K562 (cell line): Measurements from ENCODE around the gene PHACTR2. TPM values are rescaled to one million over a fixed set of nuclear protein-coding genes. Genes with fewer than 3 reads are reported as not detected.

Source experiments
- CHD4 ChIP-seq: fragments of 200-600 bp; sonication (generic); IDR thresholded peaks from 3 replicates; pipeline ENCODE4 v1.6.1; 2012; ENCODE audit warnings: low read depth, mild to moderate bottlenecking, mixed read lengths, low read length, inconsistent platforms; ENCODE audit not compliant: insufficient read depth, insufficient replicate concordance, poor library complexity, severe bottlenecking
- HDAC3 ChIP-seq: fragments of 450-650 bp; IDR thresholded peaks from 2 replicates; pipeline ENCODE4 v1.6.1; 2018; ENCODE audit warnings: borderline replicate concordance, mild to moderate bottlenecking, moderate library complexity; ENCODE audit not compliant: partially characterized antibody
- L3MBTL2 ChIP-seq: fragments of 450-650 bp; IDR thresholded peaks from 2 replicates; pipeline ENCODE4 v1.6.1; 2016; ENCODE audit warnings: mild to moderate bottlenecking, moderate library complexity
- MCM7 ChIP-seq, 2 experiments: fragments of 450-650 bp; IDR thresholded peaks; 2 replicates each; pipeline ENCODE4 v1.6.1; 2016 to 2018
- NFYB ChIP-seq: IDR thresholded peaks from 2 replicates; pipeline ENCODE4 v1.6.1; 2011; ENCODE audit warnings: mild to moderate bottlenecking, moderate library complexity; ENCODE audit not compliant: insufficient read length; ENCODE audit errors: extremely low read depth
- RB1 ChIP-seq: fragments of 450-650 bp; IDR thresholded peaks from 2 replicates; pipeline ENCODE4 v1.6.1; 2017; ENCODE audit warnings: low read depth, mild to moderate bottlenecking
- RBFOX2 ChIP-seq: fragments of 200-400 bp; formaldehyde crosslinking; IDR thresholded peaks from 2 replicates; pipeline ENCODE4 v1.6.1; 2017; ENCODE audit warnings: low read depth, mild to moderate bottlenecking, low read length, moderate library complexity
- RBM34 ChIP-seq: fragments of 200-400 bp; formaldehyde crosslinking; IDR thresholded peaks from 2 replicates; pipeline ENCODE4 v1.6.1; 2018; ENCODE audit warnings: low read length, borderline replicate concordance; ENCODE audit not compliant: insufficient read depth
- SIN3B ChIP-seq: fragments of 450-650 bp; IDR thresholded peaks from 2 replicates; pipeline ENCODE4 v1.6.1; 2017; ENCODE audit warnings: low read depth, mild to moderate bottlenecking, moderate library complexity
- SMAD3 ChIP-seq: fragments of 450-650 bp; formaldehyde crosslinking; conservative IDR thresholded peaks from 2 replicates; pipeline ENCODE4 v1.4.0; 2020; ENCODE audit warnings: mild to moderate bottlenecking
- TAF1 ChIP-seq: IDR thresholded peaks from 2 replicates; pipeline ENCODE4 v1.6.1; 2011; ENCODE audit warnings: mild to moderate bottlenecking, low read length, moderate library complexity; ENCODE audit not compliant: insufficient read depth, control insufficient read depth, severe bottlenecking; ENCODE audit errors: extremely low read depth
- TBL1XR1 ChIP-seq, 2 experiments: IDR thresholded peaks; 2 replicates each; pipeline ENCODE4 v1.6.1; 2012; ENCODE audit warnings: improper control_type of control experiment in 2 of 2, low read length in 2 of 2, mild to moderate bottlenecking in 1 of 2
- TOE1 ChIP-seq, 2 experiments: fragments of 450-650 bp in 1 of 2; sonication (generic) in 1 of 2; formaldehyde crosslinking in 1 of 2; IDR thresholded peaks; 2 replicates each; pipeline versions ENCODE4 v1.7.1 to v1.8.0; 2016 to 2022; ENCODE audit warnings: borderline replicate concordance in 2 of 2, mild to moderate bottlenecking in 2 of 2, antibody characterized with exemption in 1 of 2, inconsistent platforms in 1 of 2, low read depth in 1 of 2, missing genetic modification reagents in 1 of 2, moderate library complexity in 1 of 2
- ZC3H11A ChIP-seq: IDR thresholded peaks from 2 replicates; pipeline ENCODE4 v1.6.1; 2012; ENCODE audit warnings: low read depth, low read length, improper control_type of control experiment
- ZNF778 ChIP-seq: fragments of 450-650 bp; formaldehyde crosslinking; IDR thresholded peaks from 2 replicates; pipeline ENCODE4 v1.4.0; 2020; ENCODE audit warnings: mild to moderate bottlenecking, moderate library complexity
- polyA plus RNA-seq, 8 experiments: library from polyadenylated mRNA; depleted of rRNA in 4 of 8; stranded (reverse) in 5 of 8; unstranded in 3 of 8; fragments of >200 nt; fragmentation: Nextera tagmentation in 2 of 8; fragmentation: Illumina TruSeq in 1 of 8; extraction: Ambion mirVana in 2 of 8; extraction: Trizol in 1 of 8; gene quantifications; 2 replicates each; pipeline versions ENCODE4 v1.2.1 to v1.2.3, GENCODE V29; 2011 to 2014; ENCODE audit warnings: inconsistent platforms in 1 of 8, missing spikeins in 1 of 8
- total RNA-seq, 7 experiments: library from RNA; depleted of rRNA in 6 of 7; stranded (reverse); fragments of >200 nt in 6 of 7; fragmentation: Illumina TruSeq in 2 of 7; extraction: Trizol in 2 of 7; gene quantifications; 2 replicates each; pipeline versions ENCODE4 v1.2.1 to v1.2.3, GENCODE V29; 2011 to 2021; ENCODE audit warnings: low replicate concordance in 1 of 7
- TF ChIP-seq, protein P1 (sequence below): fragments of 250-450 bp; sonication (Bioruptor Pico); IDR thresholded peaks from 2 replicates; pipeline ENCODE4 v1.4.0; 2020; ENCODE audit warnings: mild to moderate bottlenecking, moderate library complexity
- TF ChIP-seq, protein P2 (sequence below): fragments of 250-450 bp; sonication (Bioruptor Pico); IDR thresholded peaks from 2 replicates; pipeline ENCODE4 v1.4.0; 2020; ENCODE audit warnings: mild to moderate bottlenecking, moderate library complexity, borderline replicate concordance
- TF ChIP-seq, protein P3 (sequence below): fragments of 450-650 bp; IDR thresholded peaks from 2 replicates; pipeline ENCODE4 v1.6.1; 2017; ENCODE audit warnings: mild to moderate bottlenecking, moderate library complexity
- TF ChIP-seq, protein P4 (sequence below): fragments of 250-450 bp; sonication (Bioruptor Pico); IDR thresholded peaks from 2 replicates; pipeline ENCODE4 v1.9.0; 2021; ENCODE audit warnings: mild to moderate bottlenecking

Gene PHACTR2
- total and polyA plus RNA-seq, 9 of the 15 experiments (the other 6 are each of a cell fraction or from before 2014, with no cell fraction given), result 5.3 to 52.5 (median 22.9) TPM

DNA sequence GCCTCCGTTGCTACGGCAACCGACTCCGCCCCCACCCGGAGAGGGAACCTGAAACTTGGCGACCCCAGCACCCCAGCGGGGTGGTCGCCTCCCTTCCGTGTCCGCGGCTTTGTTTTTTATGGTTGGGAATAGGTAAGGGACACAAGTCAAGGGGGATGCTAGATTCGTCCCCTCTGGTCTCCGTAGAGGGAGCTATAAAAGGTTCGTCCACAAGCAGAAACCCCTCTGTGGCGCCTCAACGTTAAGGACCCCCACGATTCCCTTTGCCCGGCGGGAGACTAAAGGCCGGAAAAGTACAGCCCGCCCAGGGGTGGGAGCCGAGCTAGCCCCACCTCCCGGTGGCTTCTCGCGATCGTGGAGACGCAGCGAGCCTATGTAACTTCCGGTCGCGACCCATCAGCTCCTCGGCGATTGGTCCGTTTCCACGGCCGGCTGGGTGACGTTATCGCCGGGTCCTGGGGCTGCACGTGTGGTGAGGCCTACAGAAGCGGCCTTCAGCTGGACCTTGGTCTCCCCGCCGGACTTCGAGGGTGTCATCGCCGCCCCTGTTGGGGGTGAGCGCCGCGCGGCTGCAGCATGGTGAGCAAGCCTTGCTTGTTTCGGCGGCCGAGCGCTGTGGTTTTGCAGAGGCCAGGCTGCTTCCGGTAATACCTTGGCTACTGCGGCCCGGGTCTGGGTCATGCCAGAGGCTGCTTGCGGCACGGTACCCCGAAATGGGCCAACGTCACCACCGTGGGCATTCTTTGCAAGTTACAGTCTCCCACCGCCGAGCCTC, 165.3 kb downstream of the PHACTR2 start, which contains the start of gene LTV1 (continued):
- TF ChIP-seq SMAD3 (CRISPR knock-in tag) (0 out of 2 replicates have a peak, but pooled peaks have one; percentile 20), NFYB (peak; percentile 27), MCM7 (IDR thresholded peaks at IDR 0.05) (no peak), ZNF778 (CRISPR knock-in tag) (no peak), HDAC3 (peak; percentile 15), SIN3B (peak; percentile 88), RBM34 (no peak), TOE1 (IDR thresholded peaks at IDR 0.05; ENCODE audit: borderline replicate concordance) (peak; percentile 59; the same call in 1 of the 2 replicates), TOE1 (CRISPR knock-in tag; IDR thresholded peaks at IDR 0.05; ENCODE audit: borderline replicate concordance, low read depth) (no peak; the same call in 1 of the 2 replicates), TAF1 (peak; percentile 89), RB1 (peak; percentile 62), ZC3H11A (no peak), CHD4 (peak; percentile 61), RBFOX2 (peak; percentile 98), TBL1XR1 (IDR thresholded peaks at IDR 0.05; ENCODE audit: low read length in 2 of 2) (no peak), L3MBTL2 (peak; percentile 97)
- TF ChIP-seq, protein P1, sequence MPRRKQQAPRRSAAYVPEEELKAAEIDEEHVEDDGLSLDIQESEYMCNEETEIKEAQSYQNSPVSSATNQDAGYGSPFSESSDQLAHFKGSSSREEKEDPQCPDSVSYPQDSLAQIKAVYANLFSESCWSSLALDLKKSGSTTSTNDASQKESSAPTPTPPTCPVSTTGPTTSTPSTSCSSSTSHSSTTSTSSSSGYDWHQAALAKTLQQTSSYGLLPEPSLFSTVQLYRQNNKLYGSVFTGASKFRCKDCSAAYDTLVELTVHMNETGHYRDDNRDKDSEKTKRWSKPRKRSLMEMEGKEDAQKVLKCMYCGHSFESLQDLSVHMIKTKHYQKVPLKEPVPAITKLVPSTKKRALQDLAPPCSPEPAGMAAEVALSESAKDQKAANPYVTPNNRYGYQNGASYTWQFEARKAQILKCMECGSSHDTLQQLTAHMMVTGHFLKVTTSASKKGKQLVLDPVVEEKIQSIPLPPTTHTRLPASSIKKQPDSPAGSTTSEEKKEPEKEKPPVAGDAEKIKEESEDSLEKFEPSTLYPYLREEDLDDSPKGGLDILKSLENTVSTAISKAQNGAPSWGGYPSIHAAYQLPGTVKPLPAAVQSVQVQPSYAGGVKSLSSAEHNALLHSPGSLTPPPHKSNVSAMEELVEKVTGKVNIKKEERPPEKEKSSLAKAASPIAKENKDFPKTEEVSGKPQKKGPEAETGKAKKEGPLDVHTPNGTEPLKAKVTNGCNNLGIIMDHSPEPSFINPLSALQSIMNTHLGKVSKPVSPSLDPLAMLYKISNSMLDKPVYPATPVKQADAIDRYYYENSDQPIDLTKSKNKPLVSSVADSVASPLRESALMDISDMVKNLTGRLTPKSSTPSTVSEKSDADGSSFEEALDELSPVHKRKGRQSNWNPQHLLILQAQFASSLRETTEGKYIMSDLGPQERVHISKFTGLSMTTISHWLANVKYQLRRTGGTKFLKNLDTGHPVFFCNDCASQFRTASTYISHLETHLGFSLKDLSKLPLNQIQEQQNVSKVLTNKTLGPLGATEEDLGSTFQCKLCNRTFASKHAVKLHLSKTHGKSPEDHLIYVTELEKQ (CRISPR knock-in tag), result no peak
- TF ChIP-seq, protein P2, sequence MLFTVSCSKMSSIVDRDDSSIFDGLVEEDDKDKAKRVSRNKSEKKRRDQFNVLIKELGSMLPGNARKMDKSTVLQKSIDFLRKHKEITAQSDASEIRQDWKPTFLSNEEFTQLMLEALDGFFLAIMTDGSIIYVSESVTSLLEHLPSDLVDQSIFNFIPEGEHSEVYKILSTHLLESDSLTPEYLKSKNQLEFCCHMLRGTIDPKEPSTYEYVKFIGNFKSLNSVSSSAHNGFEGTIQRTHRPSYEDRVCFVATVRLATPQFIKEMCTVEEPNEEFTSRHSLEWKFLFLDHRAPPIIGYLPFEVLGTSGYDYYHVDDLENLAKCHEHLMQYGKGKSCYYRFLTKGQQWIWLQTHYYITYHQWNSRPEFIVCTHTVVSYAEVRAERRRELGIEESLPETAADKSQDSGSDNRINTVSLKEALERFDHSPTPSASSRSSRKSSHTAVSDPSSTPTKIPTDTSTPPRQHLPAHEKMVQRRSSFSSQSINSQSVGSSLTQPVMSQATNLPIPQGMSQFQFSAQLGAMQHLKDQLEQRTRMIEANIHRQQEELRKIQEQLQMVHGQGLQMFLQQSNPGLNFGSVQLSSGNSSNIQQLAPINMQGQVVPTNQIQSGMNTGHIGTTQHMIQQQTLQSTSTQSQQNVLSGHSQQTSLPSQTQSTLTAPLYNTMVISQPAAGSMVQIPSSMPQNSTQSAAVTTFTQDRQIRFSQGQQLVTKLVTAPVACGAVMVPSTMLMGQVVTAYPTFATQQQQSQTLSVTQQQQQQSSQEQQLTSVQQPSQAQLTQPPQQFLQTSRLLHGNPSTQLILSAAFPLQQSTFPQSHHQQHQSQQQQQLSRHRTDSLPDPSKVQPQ (CRISPR knock-in tag), result no peak
- TF ChIP-seq, protein P3, sequence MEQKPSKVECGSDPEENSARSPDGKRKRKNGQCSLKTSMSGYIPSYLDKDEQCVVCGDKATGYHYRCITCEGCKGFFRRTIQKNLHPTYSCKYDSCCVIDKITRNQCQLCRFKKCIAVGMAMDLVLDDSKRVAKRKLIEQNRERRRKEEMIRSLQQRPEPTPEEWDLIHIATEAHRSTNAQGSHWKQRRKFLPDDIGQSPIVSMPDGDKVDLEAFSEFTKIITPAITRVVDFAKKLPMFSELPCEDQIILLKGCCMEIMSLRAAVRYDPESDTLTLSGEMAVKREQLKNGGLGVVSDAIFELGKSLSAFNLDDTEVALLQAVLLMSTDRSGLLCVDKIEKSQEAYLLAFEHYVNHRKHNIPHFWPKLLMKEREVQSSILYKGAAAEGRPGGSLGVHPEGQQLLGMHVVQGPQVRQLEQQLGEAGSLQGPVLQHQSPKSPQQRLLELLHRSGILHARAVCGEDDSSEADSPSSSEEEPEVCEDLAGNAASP, result no peak
- TF ChIP-seq, protein P4, sequence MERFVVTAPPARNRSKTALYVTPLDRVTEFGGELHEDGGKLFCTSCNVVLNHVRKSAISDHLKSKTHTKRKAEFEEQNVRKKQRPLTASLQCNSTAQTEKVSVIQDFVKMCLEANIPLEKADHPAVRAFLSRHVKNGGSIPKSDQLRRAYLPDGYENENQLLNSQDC (CRISPR knock-in tag), result no peak
